Activated CD8-positive, alpha-beta memory T cell treated with anti-CD3 and anti-CD28 coated beads, Interleukin-2, amount 50 U/mL, for 4 hours (primary cell): ENCODE data around the gene PLPP7.
"Not testable (repeated sequence)": the region's sequence is repeated elsewhere in the genome, so short reads cannot be mapped to it uniquely, and the experiment has no call there.

Source experiments
- DNase-seq: peaks from one replicate; pipeline ENCODE4 v3.0.0-alpha.2; 2020

The PLPP7 gene

DNA sequence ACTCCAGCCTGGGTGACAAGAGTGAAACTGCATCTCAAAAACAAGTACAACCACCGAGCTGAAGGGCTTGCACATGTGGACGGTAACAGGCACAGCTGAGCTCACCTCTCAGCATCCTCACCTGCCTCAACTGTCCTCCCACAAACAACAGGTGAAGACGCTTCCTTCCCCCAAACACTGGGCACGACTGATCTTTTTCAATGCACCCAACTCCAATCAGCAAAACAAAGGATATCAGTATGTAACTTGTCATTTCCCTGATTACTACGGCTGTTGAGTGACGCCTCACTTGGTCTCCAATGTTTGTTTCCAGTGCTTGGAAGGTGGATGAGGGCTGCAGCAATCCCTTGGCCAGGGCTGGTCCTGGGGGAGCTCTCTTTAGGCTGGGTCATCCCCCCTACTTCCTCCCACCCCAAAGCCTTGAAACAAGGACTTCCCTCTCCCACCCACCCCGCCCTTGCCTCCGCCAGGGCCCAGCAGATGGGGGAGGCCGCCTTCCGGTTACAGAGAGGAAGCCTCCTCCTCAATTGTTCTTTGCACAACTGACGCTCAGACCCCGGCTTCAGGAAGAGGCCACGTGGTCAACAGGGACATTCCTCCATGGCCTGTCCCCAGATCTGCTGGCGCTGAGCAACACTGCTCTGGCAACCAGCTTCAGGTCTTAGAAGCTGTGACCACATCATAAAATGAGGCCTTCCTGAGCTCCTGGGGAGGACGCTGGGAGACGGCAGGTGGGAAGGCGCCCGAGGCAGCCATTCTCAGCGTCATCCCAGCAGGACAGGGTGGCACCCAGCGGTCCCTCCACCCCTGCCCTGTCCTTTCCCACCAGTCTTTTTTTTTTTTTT lies 19.1 kb upstream of the PLPP7 start:
- DNase-seq = no peak

- not testable (repeated sequence) for DNase-seq
Observed at GRCh38 chr9:131271016-131271273, 18.6 kb upstream of the PLPP7 start.

GRCh38 chr9:131271506-131271931 lies 18.0 kb upstream of the PLPP7 start:
- DNase-seq = no peak

- no peak for DNase-seq
Observed at GRCh38 chr9:131272212-131272611, 17.3 kb upstream of the PLPP7 start.

DNA sequence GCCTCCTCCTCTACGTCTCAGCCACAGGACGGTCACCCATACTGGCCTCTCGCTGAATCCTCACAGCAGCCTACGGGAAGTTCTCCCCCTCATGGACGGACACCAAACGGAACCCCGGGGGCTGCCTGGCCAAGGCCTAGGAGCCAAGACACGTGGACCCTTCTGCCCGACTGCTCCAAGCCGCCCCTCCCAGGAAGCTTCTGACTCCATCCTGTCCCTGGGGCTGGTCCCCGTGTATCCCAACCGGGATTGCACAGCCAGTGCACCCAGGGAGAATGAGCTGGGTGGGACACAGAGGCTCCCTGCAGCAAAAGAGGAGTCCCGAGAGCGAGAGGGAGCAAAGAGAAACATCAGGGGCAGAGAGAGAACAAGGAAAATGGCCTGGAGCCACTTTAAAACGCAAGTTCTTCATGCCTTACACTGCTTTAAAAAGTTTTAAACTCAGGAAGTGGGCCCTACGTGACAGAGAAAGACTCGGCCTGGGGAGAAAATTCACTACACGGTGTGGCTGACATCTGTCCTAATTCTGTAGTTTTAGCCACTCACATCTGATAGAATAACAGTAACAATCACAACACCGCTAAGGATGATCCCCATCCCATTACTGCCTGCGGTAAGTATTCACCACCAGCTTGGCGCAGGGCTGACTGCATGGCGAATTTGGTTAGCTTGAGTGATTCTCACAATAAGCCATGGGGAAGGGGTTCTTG lies 16.2 kb upstream of the PLPP7 start:
- DNase-seq = no peak

DNA sequence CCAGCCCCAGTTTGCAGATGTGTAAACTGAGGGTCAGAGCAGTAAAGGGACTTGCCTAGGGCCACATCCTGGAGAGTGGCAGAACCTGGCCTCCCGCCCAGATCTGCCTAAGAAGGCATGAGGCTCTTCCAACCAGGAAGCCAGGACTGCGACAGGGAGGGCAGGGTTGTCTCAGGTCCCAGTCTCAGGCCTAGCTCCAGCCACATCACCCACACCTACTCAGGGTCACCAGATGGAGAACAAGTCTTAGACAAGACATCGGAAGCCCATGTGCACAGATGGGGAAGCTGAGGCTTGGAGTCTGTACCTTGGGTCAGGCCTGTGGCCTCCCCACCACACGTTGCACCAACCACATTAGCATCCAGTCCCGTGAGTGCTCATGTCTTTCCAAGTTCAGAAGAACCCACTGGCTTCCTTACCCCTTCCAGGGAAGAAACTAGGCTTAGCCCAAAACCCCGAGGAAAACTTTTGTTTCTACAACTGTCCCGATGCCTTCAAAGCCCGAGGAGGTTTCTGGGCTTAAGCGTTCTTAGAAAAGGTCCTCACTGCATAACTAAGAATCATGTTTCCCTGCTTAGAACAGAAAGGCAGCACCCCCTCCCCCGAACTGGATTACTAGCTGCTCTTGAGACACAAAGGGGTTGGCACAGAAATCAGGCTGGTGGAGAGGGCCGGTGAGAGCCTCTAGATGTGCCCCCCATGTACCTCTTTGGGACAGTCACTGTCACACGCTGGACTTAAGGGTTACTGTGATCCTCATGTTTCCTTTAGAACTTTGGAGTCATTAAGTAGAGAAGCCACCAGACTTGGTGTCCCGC lies 15.5 kb upstream of the PLPP7 start:
- DNase-seq = no peak

- no peak for DNase-seq
Observed at GRCh38 chr9:131274674-131275331, 14.7 kb upstream of the PLPP7 start.

DNA sequence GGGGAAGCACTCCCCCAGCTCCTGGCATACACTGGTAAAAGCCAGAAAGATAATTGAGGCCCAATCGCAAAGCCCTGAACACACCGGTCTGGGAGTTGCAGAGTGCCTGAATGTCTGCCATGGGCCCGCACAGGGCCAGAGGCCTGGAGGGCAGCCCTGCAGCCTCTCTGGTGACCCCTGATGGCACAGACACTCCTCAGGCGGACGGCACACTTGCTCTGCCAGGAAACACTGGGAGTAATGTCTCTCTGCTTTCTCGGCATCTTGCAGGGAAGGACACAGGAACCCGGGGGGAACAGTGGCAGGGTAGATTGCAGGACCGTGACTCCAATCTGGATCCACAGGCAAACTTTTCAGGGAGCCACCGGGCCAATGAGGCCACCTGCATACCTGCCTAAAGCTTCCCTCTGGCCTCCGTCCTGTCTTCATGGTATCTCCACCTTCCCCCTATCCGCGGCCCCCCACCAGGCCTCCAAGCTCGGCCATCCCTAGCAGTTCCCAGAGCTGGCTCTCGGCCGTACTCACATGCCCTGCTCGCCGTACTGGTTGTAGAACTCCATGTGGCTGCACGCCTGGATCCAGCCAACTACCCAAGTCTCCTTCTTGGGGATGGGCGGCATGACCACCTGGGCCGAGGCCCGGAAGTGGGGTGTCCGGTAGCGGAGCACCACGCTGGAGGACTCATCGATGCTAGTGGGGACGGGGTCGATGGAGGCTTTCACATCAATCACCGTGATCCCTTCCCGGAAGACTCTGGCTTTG lies 14.0 kb upstream of the PLPP7 start:
- DNase-seq = no peak

DNA sequence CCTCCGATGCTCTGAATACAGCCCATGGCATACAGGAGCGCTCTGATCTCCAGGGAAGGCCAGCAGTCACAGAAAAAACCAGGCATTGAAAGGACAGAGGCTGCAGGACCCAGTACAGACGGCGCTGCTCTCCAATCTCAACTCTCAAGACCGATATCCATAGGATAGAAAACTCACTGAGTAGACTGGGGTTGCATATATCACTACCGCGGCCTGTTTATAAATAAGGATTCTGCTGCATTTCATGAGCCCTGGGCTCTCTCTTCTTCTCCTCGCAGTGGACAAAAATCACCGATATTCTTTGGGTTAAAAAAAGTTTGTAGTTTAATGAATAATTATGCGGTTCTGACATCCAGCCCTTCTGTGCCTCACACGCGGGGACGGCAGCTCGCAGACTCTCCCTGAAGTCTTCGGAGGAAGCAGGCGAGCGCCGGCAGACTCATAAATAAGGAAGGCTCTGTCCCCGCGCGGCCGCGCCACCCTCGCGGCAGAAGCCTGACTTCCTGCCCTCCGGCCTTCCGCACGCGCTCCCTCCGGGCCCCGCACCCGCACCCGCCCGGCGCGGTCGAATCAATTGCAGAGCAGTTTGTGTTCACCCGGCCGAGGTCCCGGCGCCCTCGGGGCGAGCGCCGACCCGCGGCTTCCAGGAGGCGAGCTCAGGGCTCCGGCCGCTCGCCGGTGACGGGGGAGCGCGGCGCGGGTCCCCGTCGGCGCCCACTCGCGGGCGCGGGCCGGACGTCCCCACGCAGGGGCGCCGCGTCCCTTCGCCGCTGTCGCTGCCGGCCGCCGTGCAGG lies 13.2 kb upstream of the PLPP7 start, which contains the start of gene FAM78A:
TSS of gene FAM78A (minus strand) at position 417 of the 795 bp plus-strand sequence. CDS start at position 86, 331 bp downstream.
- peak; percentile 54 for DNase-seq

DNA sequence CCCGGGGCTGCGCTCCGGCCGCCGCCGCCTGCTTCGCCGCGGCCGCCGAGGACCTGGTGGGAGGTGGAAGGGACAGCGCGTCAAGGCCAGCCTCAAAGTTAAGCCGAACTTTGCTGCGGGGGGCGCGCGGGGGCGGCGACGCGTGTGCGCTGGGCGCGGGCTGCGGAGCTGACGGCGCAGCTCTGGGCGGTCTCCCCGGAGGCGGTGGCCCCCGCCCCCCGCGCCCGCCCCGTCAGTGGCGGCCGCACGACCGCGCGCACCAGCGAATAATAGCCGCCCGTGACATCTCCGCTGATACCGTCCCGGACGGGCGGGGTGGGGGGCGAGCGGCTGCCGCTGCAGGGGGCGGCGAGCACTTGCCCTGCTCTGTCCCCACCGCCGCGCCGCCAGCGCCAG lies 12.6 kb upstream of the PLPP7 start:
- peak; percentile 49 for DNase-seq

DNA sequence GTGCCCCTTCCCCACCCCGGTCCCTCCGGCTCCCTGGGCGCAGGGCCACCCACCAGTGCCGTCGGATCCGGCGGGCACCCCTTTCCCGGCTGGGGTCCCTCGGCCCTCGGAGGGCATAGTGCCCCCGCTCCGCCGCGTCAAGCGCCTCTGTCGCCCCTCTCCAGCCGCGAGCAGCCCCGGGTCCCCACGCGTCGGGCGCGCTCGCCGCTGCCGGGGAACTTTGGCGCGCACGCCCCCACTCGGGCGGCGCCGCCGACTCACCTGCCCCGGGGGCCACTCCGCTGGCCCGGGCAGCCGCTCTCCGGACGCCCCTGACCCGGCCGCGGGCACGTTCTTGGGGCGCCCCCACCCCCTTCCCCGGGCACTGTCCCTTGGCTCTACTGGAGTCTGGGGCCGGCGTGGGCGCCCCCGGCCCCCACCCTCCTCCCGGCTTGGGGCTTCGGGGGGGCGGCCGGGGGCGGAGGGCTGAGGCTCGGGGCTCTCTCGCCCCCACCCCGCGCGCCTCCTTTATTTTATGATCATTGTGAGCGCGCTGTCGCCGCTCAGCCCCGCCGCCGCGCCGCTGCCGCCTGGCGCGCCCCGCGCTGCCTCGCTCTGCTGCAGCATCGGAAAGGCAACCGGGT lies 12.1 kb upstream of the PLPP7 start:
- peak; percentile 41 for DNase-seq

DNA sequence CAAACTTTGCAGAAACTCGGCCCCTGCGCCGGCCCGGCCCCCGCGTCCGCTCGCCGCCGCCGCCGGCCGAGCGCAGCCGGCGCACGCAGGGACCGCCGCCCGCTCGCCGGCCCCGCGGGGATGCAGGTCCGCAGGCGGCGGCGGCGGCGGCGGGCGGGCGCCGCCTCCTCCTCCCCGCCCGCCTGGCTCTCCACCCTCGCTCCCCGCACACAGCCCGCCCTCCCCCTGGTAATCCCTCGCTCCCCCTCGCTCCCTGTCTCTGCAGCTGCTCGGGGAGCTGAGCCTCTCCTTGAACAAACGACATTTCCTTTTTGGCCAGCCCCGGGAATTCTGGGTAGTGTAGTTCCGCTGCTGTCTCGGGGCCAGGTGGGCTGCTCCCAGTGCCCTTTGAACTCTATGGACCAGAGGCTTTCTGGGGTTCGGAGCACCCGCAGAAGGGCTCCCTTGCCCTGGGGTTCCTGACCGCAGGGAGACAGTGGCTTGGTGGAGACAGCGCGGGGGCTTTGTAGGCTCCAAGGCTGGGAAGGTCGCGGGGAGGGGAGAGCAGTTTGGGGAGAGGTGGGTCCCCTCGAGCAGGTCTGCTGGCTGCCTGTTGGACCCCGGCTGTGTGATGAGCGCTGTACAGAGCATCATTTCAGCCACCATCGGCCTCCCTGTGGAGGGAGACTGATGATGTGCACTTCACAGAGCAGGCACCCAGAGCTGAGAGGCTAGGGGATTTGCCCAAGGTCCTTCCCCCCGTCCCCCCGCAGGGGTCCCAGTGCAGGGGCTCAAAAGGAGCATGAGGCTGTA lies 11.4 kb upstream of the PLPP7 start:
- peak; percentile 70 for DNase-seq

DNA sequence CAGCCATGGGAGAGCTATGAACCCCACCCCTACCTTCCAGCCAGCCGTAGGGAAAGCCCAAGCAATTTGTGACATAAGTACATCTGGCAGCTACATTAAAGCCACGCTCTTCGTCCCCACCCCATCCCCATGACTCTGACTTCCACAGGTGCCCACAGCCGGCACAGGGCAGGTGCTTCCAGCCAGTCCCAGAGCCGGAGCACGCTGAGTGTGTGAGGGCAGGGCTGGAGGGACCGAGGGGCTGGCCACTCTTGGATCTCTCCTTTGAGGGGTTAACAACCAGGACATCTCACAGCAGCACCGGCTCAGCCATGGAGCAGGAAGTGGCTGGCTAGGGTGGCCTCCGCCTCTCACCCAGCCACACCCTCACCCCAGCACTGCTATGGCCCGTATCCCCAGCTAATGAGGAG lies 10.8 kb upstream of the PLPP7 start:
- no peak for DNase-seq

DNA sequence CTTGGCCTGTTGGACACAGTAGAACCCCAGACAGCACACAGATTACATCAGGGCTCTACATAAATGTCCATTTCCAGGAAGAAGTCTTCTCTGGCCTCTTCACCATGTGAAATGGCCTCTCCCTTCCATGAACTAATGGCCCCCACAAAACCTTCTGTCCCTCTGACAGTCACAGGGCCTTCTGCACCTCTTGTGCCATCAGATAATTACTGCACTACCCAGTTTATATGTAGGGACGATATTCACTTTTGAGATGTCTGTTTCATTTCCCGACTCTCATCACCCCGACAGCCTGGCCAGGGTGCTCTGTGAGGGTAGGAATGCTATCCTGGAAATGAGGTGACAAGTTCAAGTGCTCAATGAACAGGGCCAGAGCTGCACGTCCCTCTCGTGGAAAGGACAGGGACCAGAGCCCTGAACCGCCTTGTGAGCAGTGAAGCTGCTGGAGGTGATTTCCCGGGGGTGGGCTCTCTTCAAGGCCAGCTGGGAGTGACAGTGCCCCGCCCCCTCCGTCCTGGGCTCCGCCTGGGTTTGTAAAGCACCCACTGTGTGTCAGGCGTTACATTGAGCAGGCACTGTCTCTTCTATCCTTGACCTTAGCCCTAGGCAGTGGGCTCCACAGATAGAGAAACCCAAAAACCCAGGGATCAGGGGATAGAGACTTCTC lies 10.2 kb upstream of the PLPP7 start:
- no peak for DNase-seq

GRCh38 chr9:131279863-131280570 lies 9.5 kb upstream of the PLPP7 start:
- DNase-seq = no peak

DNA sequence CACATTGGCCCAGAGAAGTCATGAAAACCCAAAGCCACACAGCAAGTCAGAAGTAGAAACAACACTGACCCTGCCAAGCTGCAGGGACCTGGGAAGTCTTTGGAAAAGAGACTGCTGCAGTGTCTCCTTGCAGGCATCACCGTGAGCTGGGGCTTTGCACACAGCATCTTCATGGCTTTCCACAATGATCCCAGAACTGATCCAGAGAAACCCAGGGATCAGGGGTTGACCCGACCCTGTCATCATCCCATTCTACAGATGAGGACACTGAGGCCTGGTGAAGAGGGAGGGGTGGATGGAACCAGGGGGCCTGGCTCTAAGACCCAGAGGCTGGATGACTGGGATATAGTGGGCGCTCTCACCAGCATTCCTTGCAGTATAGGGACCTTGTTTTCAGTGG lies 8.9 kb upstream of the PLPP7 start:
- DNase-seq = no peak

DNA sequence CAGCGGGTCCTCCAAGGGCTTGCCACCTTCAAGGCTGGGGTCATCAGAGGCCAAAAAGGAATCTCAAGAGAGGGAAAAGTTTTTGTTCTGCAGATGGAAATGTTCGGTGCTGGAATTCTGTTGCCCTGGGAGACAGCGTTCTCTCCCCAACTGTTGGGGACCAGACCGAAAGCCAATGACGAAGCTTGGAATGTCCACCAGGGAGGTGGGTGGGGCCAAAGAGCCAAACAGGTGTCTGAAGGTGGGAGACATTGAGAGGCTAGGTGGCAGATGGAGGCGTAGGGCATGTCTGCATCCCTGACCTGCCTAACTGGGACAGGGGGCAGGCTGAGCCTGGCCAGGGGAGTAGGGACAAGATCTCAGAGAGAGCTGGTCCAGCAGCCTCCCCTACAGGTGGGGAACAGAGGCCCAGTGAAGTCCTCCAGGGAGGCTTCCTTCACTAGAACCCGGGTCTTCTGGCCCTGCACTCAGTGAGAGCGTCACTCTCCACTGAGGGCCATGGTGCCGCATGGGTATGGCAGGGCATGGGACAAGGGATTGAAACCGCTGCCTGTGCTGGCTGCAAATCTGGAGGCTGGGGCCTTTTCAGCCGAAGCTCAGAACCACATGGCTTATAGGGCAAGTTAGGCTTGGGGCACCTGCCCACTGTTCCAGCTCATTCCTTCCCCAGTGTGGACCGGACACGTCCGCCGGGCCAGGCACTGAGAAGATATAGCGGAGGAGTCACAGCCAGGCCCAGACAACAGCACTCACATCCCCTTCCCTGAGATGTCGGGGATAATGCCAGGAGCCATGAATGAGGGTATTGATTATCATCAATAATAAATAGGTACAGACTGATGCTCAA lies 8.2 kb upstream of the PLPP7 start:
- DNase-seq = no peak

GRCh38 chr9:131282175-131282574 lies 7.3 kb upstream of the PLPP7 start:
- DNase-seq = no peak
